Trophoblast cell (in vitro differentiated cells and primary cell): ENCODE measurements around the gene GPRC5B.

Experiments used
- DNase-seq, 2 donors: peaks; one replicate each; pipeline ENCODE4 v3.0.0-alpha.2; 2016
- H2AFZ ChIP-seq: 2 replicates; pipeline ENCODE4 v1.6.1; 2013; ENCODE audit warnings: low read length, moderate library complexity, mild to moderate bottlenecking; ENCODE audit not compliant: insufficient read depth, poor library complexity
- H2AK5ac ChIP-seq: 2 replicates; pipeline ENCODE4 v1.6.1; 2013; ENCODE audit warnings: mild to moderate bottlenecking, low read length
- H2BK120ac ChIP-seq: 2 replicates; pipeline ENCODE4 v1.6.1; 2013; ENCODE audit warnings: low read length, mild to moderate bottlenecking, moderate library complexity; ENCODE audit not compliant: insufficient read depth, poor library complexity
- H2BK12ac ChIP-seq: 2 replicates; pipeline ENCODE4 v1.6.1; 2013; ENCODE audit warnings: mild to moderate bottlenecking, low read length, moderate library complexity
- H2BK5ac ChIP-seq: 2 replicates; pipeline ENCODE4 v1.6.1; 2013; ENCODE audit warnings: low read length, low read depth, moderate library complexity, mild to moderate bottlenecking; ENCODE audit not compliant: poor library complexity
- H3K14ac ChIP-seq: 2 replicates; pipeline ENCODE4 v1.6.1; 2013; ENCODE audit warnings: mild to moderate bottlenecking, low read length
- H3K18ac ChIP-seq: 2 replicates; pipeline ENCODE4 v1.6.1; 2013; ENCODE audit warnings: mild to moderate bottlenecking, low read length
- H3K23ac ChIP-seq: 2 replicates; pipeline ENCODE4 v1.6.1; 2013; ENCODE audit warnings: low read length
- H3K27ac ChIP-seq: 2 replicates; pipeline ENCODE4 v1.5.1; 2013; ENCODE audit warnings: low read depth, mild to moderate bottlenecking, inconsistent platforms, low read length, moderate library complexity
- H3K27me3 ChIP-seq: 2 replicates; pipeline ENCODE4 v1.6.1; 2013; ENCODE audit warnings: inconsistent platforms, mild to moderate bottlenecking, low read length, moderate library complexity; ENCODE audit not compliant: insufficient read depth
- H3K36me3 ChIP-seq, 2 experiments: 1 replicate in 1 of 2; 2 replicates in 1 of 2; pipeline ENCODE4 v1.6.1; 2013; ENCODE audit warnings: low read length in 2 of 2, mild to moderate bottlenecking in 2 of 2, moderate library complexity in 1 of 2; ENCODE audit not compliant: insufficient read depth in 2 of 2, control insufficient read depth in 1 of 2
- H3K4ac ChIP-seq: 2 replicates; pipeline ENCODE4 v1.6.1; 2013; ENCODE audit warnings: low read depth, mild to moderate bottlenecking, low read length, moderate library complexity
- H3K4me1 ChIP-seq, 2 experiments: 1 replicate in 1 of 2; 2 replicates in 1 of 2; pipeline ENCODE4 v1.6.1; 2013; ENCODE audit warnings: low read length in 2 of 2, mild to moderate bottlenecking in 2 of 2, moderate library complexity in 1 of 2; ENCODE audit not compliant: insufficient read depth in 2 of 2, control insufficient read depth in 1 of 2
- H3K4me2 ChIP-seq: 2 replicates; pipeline ENCODE4 v1.6.1; 2013; ENCODE audit warnings: inconsistent platforms, mild to moderate bottlenecking, low read length, moderate library complexity
- H3K4me3 ChIP-seq: 2 replicates; pipeline ENCODE4 v1.5.1; 2013; ENCODE audit warnings: mild to moderate bottlenecking, low read depth, low read length, inconsistent platforms
- H3K79me1 ChIP-seq: one replicate; pipeline ENCODE4 v1.6.1; 2013; ENCODE audit warnings: low read length
- H3K79me2 ChIP-seq: 2 replicates; pipeline ENCODE4 v1.6.1; 2013; ENCODE audit warnings: low read length, mild to moderate bottlenecking; ENCODE audit not compliant: control insufficient read depth, insufficient read depth, poor library complexity
- H3K9ac ChIP-seq: 2 replicates; pipeline ENCODE4 v1.6.1; 2013; ENCODE audit warnings: mild to moderate bottlenecking, low read length
- H3K9me3 ChIP-seq: 2 replicates; pipeline ENCODE4 v1.6.1; 2013; ENCODE audit warnings: low read depth, mild to moderate bottlenecking, control low read depth, inconsistent platforms, low read length; ENCODE audit not compliant: insufficient read depth
- H4K12ac ChIP-seq: 2 replicates; pipeline ENCODE4 v1.6.1; 2013; ENCODE audit warnings: low read depth, mild to moderate bottlenecking, low read length, moderate library complexity
- H4K8ac ChIP-seq: 2 replicates; pipeline ENCODE4 v1.6.1; 2013; ENCODE audit warnings: low read depth, mild to moderate bottlenecking, low read length, moderate library complexity
- H4K91ac ChIP-seq: one replicate; pipeline ENCODE4 v1.6.1; 2013; ENCODE audit warnings: low read depth, mild to moderate bottlenecking, low read length, moderate library complexity
- WGBS: extraction: QIAGEN DNeasy Blood & Tissue Kit; methylation state at CpG from one replicate; pipeline ENCODE4 v1.1.7; 2013; ENCODE audit warnings: missing lambda C conversion rate; ENCODE audit not compliant: insufficient read length, insufficient coverage; ENCODE audit errors: extremely low coverage; 5-methylcytosine and 5-hydroxymethylcytosine counted together

Gene GPRC5B

GRCh38 chr16:19830902-19831560 is 53.6 kb downstream of the GPRC5B start:
- DNase-seq = no peak
- no peaks in the 10 kb centered on the region for H3K27me3 ChIP-seq
- H3K4me3 ChIP-seq = no peak overlapping the region
- no peak overlapping the region for H4K12ac ChIP-seq
- no peak overlapping the region for H2AK5ac ChIP-seq
- no CpG with 5 or more reads among the region's 5 CpGs for WGBS
- no peaks in the 10 kb centered on the region for H3K79me2 ChIP-seq
- H2BK120ac ChIP-seq = no peak overlapping the region
- no peak overlapping the region for H3K18ac ChIP-seq
- H2BK12ac ChIP-seq = no peak overlapping the region
- H3K79me1 ChIP-seq = no peaks in the 10 kb centered on the region
- no peak overlapping the region for H2AFZ ChIP-seq
- no peak overlapping the region for H3K23ac ChIP-seq
- H3K36me3 ChIP-seq = no peaks in the 10 kb centered on the region
- H3K14ac ChIP-seq = no peak overlapping the region
- no peak overlapping the region for H3K4ac ChIP-seq
- H4K91ac ChIP-seq = no peak overlapping the region
- no peak overlapping the region for H3K27ac ChIP-seq
- H3K9me3 ChIP-seq = no peaks in the 10 kb centered on the region
- H4K8ac ChIP-seq = no peak overlapping the region
- no peaks in the 10 kb centered on the region for H3K4me1 ChIP-seq
- no peak overlapping the region for H3K9ac ChIP-seq
- no peak overlapping the region for H3K4me2 ChIP-seq
- H2BK5ac ChIP-seq = no peak overlapping the region

- no peak overlapping the region for H4K91ac ChIP-seq
- H2BK120ac ChIP-seq = no peak overlapping the region
- no peaks in the 10 kb centered on the region for H3K36me3 ChIP-seq
- H3K4me1 ChIP-seq = no peaks in the 10 kb centered on the region
- no peak overlapping the region for H2BK12ac ChIP-seq
- H4K8ac ChIP-seq = no peak overlapping the region
- no peak overlapping the region for H3K27ac ChIP-seq
- H3K4me2 ChIP-seq = no peak overlapping the region
- WGBS = no CpG with 5 or more reads among the region's 9 CpGs
- H3K27me3 ChIP-seq = no peaks in the 10 kb centered on the region
- no peaks in the 10 kb centered on the region for H3K79me1 ChIP-seq
- no peaks in the 10 kb centered on the region for H3K79me2 ChIP-seq
- no peak for DNase-seq
- H3K9me3 ChIP-seq = no peaks in the 10 kb centered on the region
- no peak overlapping the region for H3K18ac ChIP-seq
- H2AK5ac ChIP-seq = no peak overlapping the region
- H3K23ac ChIP-seq = no peak overlapping the region
- no peak overlapping the region for H3K4me3 ChIP-seq
- H4K12ac ChIP-seq = no peak overlapping the region
- no peak overlapping the region for H2AFZ ChIP-seq
- no peak overlapping the region for H2BK5ac ChIP-seq
- H3K9ac ChIP-seq = no peak overlapping the region
- H3K14ac ChIP-seq = no peak overlapping the region
- H3K4ac ChIP-seq = no peak overlapping the region
Measured at GRCh38 chr16:19829844-19830692, 54.6 kb downstream of the GPRC5B start.

- Histone ChIP-seq H3K79me1 (no peaks in the 10 kb centered on the region), H3K36me3 (no peaks in the 10 kb centered on the region), H2BK120ac (no peak overlapping the region), H3K23ac (no peak overlapping the region), H3K18ac (no peak overlapping the region), H2AK5ac (no peak overlapping the region), H3K79me2 (no peaks in the 10 kb centered on the region), H3K14ac (no peak overlapping the region), H3K27me3 (no peaks in the 10 kb centered on the region), H3K27ac (no peak overlapping the region), H4K8ac (no peak overlapping the region), H2AFZ (no peak overlapping the region), H2BK5ac (no peak overlapping the region), H3K9ac (no peak overlapping the region), H3K4me2 (no peak overlapping the region), H3K9me3 (no peaks in the 10 kb centered on the region), H3K4me3 (no peak overlapping the region), H4K91ac (no peak overlapping the region), H4K12ac (no peak overlapping the region), H2BK12ac (no peak overlapping the region), H3K4me1 (no peaks in the 10 kb centered on the region), H3K4ac (no peak overlapping the region)
- whole genome bisulfite sequencing = no CpG with 5 or more reads among the region's 5 CpGs
- no peak for DNase-seq
Measured at GRCh38 chr16:19824216-19824615, 60.4 kb downstream of the GPRC5B start.

GRCh38 chr16:19823322-19823721 is 61.3 kb downstream of the GPRC5B start:
- no peak overlapping the region for H3K9ac ChIP-seq
- no peak overlapping the region for H2BK120ac ChIP-seq
- no peaks in the 10 kb centered on the region for H3K79me1 ChIP-seq
- no peaks in the 10 kb centered on the region for H3K36me3 ChIP-seq
- no peak overlapping the region for H2AFZ ChIP-seq
- no peak overlapping the region for H3K27ac ChIP-seq
- H3K4me1 ChIP-seq = no peaks in the 10 kb centered on the region
- H4K8ac ChIP-seq = no peak overlapping the region
- no peak overlapping the region for H2AK5ac ChIP-seq
- no peak overlapping the region for H3K18ac ChIP-seq
- no peak for DNase-seq
- no peak overlapping the region for H3K14ac ChIP-seq
- no peak overlapping the region for H2BK12ac ChIP-seq
- H3K4ac ChIP-seq = no peak overlapping the region
- no peaks in the 10 kb centered on the region for H3K27me3 ChIP-seq
- no CpG with 5 or more reads among the region's 6 CpGs for WGBS
- no peak overlapping the region for H3K23ac ChIP-seq
- no peak overlapping the region for H3K4me3 ChIP-seq
- H4K12ac ChIP-seq = no peak overlapping the region
- H3K79me2 ChIP-seq = no peaks in the 10 kb centered on the region
- H2BK5ac ChIP-seq = no peak overlapping the region
- H4K91ac ChIP-seq = no peak overlapping the region
- H3K4me2 ChIP-seq = no peak overlapping the region
- no peaks in the 10 kb centered on the region for H3K9me3 ChIP-seq
